CD4-positive, alpha-beta T cell treated with Interleukin-6 at 100 ng/mL for 8 hours (primary cell): ENCODE data around the gene NPIPA5.
"Not testable (repeated sequence)": the region's sequence is repeated elsewhere in the genome, so short reads cannot be mapped to it uniquely, and the experiment has no call there.

Experiments used
- DNase-seq: peaks from one replicate; pipeline ENCODE4 v3.0.0-alpha.2; 2020; ENCODE audit warnings: mixed read lengths, low spot score

The NPIPA5 gene

DNA sequence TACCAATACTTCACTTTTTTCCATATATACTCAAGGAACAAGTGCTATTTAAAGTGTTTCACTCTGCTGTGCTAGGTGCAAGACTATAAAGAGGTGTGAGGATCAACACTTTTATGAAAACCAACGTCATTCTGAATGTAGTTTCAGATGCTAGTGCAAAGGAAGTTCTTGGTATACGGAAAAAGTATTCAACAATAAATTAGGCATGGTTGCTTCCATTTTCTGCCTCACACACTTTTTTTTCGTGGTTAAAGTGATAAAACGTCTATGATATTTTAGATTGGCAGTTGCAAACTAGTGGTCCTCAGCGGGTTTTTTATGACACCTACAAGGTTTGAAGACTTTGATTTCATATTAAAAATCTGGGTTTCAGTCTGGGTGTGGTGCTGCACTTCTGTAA, 11.8 kb upstream of the NPIPA5 start:
- DNase-seq = not testable (repeated sequence)

DNA sequence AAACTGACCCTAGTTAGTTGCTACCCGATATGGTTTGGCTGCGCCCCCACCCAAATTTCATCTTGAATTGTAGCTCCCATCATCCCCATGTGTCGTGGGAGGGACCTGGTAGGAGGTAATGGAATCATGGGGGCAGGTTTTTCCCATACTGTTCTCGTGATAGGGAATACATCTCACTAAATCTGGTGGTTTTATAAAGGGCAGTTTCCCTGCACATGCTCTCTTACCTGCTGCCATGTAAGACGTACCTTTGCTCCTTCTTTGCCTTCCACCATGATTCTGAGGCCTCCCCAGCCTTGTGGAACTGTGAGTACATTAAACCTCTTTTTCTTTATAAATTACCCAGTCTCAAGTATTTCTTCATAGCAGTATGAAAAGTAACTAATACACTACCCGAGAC, 10.0 kb upstream of the NPIPA5 start:
- not testable (repeated sequence) for DNase-seq

DNA sequence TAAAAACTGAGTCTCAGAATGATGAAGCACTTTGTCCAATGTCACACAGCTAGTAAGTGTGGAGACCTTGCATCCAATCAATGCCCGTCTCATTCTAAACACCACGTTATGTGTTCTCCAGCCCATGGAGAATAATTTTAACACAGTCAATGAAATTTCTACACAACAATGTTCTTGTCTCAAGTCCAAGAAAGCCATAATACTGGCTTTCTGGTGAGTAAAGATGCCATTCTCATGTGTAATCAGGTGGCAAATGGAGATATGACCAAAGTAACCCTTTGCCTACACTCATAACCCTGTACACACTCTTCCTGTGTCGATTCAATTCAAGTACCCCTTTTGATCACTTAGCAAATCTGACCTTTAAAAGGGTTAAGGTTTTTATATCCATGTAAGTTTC, 4.7 kb upstream of the NPIPA5 start:
- not testable (repeated sequence) for DNase-seq

DNA sequence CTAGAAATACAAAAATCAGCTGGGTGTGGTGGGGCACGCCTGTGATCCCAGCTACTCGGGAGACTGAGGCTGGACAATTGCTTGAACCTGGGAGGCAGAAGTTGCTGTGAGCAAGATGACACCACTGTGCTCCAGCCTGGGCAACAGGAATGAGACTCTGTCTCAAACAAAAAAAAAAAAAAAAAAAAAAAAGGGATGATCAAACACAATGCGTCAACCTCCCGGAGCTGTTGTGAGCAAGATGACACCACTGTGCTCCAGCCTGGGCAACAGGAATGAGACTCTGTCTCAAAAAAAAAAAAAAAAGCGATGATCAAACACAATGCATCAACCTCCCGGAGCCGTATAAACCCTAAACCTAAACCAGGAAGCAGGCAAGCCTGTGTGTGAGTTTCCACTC, 20.6 kb downstream of the NPIPA5 start:
- not testable (repeated sequence) for DNase-seq

DNA sequence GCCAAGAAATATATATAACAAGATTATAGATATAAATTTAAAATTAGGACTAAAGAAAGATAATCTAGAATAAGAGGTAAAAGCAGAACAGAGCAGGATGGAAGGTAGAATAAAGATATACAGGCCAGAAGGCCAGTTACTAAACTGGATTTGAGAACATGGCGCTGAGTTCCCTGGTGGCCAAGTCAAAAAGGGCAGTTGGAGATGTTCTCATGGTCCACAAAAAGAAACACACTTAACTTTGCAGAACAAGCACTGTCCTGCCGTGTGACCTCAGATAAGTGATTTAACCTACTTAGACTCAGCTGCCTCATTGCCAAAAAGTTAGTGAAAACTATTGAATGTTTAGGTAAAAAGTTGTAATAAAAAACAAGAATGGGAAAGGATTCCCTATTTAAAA, 23.2 kb downstream of the NPIPA5 start:
- not testable (repeated sequence) for DNase-seq

DNA sequence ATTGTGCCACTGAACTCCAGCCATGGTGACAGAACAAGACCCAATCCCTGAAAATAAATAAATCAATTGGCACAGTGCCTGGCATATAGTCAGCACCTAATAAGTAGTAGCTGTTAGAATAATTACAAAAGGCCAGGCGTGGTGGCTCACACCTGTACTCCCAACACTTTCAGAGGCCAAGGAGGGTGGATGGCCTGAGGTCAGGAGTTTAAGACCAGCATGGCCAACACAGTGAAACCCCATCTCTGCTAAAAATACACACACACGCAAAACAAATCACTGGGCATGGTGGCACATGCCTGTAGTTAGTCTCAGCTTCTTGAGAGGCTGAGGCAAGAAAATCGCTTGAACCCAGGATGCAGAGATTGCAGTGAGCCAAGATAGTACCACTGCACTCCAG, 25.2 kb downstream of the NPIPA5 start:
- DNase-seq = not testable (repeated sequence)

DNA sequence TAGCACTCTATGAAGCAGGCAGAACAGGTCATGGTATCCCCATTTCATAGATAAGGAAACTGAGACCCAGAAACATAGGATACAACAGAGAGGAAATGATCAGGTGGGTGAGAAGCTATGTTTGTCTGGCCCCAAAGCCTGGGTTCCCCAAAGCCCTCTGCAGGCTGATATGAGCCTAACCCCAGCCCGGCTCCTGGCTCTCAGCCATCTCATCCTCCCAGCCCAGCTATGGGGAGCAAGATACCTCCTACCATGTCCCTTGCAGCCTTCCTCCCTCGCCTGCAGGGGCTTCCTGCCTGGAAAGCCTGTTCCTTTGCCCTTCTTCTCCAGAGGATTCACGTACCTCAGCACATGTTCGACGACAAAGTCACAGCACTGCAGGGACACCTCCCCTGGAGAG, 26.3 kb downstream of the NPIPA5 start:
- not testable (repeated sequence) for DNase-seq

DNA sequence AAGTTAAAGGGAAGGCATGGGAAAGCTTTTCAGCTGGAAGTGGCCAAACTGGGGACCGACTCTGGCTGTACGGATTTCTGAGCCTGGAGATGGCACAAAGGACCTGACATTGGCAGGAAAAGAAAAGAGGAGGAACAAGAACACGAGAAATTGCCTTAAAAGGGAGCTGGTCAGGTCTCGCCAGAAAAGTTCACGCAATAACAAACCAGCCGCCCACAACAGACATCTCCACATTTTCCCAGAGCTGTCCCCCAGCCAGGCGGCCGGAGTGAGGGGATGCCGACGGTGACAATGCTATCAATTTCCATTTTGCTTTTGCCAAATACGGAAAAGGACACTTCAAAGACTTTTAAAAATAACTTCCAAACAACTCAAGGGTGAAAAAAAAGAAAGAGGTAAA, 26.8 kb downstream of the NPIPA5 start:
- DNase-seq = not testable (repeated sequence)

DNA sequence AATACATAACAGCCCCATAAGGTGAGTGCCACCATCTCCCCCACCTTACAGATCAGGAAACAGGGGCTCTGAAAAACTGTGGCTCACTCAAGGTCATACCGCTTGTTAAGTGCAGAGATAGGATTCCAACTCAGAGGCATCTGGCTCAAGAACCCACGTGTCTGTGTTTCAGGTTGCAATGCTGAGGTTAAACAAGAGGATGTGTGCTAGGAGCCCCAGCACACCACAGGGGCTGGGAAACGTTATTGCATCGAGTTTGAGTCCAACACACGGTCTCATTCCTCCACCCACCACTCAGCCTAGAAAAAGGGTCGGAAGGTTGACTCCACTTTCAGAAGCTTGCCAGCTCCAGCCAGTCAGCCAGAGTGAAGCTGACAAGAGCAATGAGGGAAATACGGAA, 29.4 kb downstream of the NPIPA5 start:
- not testable (repeated sequence) for DNase-seq

DNA sequence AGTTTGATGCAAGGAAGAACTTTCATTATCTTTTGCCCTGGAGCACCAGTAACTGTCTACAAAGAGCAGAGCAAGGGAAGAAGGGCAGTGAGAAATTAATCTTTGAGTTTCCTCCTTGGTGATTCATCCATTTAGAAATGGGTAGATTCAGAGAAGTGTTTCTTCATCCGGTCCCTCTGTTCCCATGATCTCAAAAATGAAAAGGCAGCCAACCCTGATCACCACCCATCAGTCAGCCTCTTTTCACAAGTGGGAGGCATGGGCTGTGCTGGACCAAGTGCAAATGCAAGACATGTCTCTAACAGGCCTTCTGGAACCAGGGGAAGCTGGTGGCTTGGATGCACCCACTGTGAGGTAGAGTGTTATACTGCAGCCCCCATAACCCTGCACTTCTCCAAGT, 35.8 kb downstream of the NPIPA5 start:
- DNase-seq = not testable (repeated sequence)

DNA sequence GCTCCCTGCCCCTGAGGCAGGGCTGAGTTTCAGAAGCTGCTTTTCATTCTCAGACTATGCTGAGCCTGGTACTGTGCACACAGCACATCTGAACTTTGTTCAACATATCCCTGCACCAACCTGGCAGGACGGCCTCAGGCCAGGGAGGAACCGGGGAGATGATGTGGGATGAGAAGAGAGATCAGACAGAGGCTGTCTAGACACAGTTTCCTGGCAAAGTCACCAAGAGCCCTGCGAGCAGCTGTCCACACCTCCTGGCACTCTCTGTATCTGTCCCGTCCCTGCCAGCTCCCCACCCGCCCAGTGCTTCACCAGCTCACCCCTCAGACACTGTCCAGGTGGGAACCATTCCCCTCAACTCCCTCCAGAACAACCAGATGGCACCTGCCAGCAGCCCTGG, 39.1 kb downstream of the NPIPA5 start:
- not testable (repeated sequence) for DNase-seq

DNA sequence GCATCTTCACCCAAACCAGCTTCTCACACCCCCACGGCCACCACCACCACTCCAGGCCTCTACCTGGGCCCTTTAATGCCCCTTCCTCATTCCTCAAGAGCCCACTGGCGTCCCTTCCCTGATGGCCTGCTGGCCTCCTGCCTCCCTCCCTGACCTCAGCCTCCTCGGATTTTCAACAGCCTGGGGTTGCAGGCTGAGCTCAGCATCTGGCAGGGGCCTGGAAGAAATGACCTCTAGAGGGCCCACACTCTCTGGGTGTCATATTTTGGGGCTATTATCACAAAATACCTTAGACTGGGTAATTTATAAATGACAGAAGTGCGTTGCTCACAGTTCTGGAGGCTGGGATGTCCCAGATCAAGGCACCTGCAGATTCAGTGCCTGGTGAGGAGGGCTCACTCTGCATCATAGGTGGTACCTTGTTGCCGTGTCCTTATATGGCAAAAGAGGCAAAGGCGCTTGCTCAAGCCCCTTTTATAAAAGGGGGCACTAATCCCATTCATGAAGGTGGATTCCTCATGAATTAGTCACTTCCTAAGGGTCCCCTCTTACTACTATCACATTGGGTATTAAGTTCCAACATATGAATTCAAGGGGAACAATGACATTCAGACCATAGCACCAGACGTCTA, 40.0 kb downstream of the NPIPA5 start:
- not testable (repeated sequence) for DNase-seq

DNA sequence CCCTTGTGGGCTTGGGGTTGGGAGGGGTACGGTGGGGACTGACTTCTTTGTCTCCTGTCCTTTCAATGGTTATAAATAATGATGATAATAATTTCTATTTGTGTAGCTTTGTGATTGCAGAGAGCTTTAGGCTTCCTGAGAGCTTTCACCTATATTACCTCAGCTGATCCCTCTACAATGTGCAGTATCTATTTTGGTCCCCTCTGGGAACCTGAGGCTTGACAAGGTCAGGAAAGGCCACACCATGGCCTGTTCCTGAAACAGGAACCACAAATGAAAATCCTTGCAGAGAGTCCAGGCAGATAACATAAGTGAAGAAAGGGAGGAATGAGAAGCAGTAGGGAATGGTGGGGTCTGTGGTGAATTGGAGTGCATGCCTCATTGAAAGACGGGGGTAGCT, 42.5 kb downstream of the NPIPA5 start:
- not testable (repeated sequence) for DNase-seq

DNA sequence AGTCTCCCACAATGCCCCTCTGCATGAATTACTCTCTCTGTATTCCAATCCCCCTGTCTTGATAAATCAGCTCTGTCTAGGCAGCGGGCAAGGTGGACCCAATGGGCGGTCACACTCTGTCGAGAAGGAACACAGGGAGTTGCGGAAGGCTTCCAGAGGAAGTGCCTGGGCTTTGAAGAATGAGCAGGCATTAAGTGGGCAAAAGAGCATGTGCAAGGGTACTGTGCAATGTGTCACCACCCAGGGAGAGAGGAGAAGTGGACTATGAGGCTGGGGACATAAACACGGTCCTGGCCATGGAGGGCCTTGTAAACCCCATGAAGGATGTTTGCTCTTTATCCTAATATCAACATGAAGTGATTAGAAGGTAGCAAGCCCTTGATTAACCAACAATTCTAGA, 44.1 kb downstream of the NPIPA5 start:
- DNase-seq = not testable (repeated sequence)

DNA sequence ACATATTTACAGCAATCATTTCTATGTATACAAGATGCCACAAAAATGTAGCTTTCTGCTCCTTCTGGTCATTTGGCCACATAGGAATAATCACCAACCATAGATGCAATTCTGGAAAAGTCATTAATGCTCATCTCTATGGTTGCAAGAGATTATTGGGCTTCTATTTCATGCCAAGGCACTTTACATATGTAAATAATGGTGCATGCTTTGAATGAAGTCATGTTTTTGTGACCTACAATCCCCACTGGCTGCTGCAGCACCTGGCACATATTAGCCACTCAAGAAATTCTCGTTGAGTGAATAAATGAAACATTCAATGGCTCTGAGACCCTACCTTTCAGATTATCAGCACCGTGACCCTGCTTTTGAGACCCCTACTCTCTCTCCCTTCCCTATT, 47.1 kb downstream of the NPIPA5 start:
- not testable (repeated sequence) for DNase-seq

DNA sequence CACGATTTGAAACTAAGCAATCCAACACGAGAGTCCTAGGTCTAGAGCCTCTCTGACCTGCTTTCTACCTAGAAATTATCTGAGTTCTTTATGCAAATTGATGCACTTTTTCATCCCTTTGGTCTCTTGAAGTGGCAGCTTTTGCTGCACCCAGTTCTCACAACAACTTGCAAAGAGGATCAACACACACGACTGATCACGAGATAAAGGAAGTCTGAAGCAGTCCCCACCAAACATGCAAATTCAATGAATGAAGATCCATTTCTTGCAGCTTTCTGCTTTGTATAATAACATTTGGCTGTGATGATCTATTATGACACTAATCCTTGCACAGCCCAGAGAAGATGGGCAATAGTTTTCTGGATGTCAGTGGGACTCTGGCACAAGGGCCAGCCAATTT, 53.1 kb downstream of the NPIPA5 start:
- not testable (repeated sequence) for DNase-seq

DNA sequence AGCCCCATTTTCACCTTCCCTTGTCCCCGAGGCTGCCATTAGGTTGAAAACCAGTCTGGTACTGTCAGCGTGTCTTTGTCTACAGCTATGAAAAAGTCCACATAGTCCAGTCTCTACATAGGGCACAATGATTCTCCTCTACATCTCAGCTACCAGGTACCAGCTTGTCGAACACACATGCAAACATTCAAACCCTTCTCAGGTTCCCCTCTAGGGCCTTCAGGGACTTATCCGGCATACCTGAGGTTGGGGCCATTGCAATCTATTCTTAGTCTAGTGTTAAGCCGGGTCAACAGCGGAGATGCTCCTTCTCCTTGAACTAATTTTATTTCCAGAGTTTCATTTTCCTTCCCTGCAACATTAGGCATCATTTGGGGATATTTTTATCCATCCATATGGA, 54.7 kb downstream of the NPIPA5 start:
- not testable (repeated sequence) for DNase-seq

DNA sequence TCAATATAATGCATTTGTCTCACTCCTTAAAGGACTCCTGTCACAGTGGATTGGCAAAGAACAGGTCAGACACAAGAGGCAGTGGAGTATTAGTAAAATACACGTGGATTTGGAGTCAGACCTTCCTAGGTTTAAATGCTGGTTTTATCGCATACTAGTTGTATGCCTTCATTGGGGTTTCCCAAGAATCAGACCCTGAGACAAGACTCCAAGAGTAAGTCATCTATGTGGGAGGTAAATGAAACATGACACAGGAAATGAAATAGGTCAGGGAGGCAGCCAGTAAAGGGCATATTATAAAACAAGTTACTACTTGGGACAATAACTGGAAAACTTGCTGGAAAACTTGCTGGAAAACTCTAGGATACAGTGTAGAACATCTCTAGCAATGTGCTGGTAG, 56.9 kb downstream of the NPIPA5 start:
- not testable (repeated sequence) for DNase-seq

DNA sequence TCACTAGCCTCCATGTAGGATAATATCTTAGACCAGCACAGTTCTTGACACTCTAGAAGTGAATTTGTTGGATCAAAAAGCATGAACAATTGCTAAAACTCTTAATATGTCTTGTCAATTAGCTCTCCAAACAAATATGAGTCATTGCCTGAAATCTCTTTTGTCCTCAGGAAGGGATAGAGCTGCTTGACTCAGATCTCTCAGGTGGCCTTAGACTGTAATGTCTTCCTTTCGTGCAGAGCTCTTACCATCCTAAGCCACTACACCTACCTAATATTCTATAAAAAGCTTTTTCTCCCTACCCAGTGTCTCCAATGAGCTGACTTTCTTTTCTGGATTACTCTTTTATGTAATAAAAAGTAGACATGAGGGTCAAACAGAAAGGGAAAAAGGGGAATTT, 63.5 kb downstream of the NPIPA5 start:
- DNase-seq = not testable (repeated sequence)
